Memory B cell (primary cell): ENCODE data around the gene PDE2A.
"Not testable (repeated sequence)": the region's sequence is repeated elsewhere in the genome, so short reads cannot be mapped to it uniquely, and the experiment has no call there.

Experiments
- ATAC-seq: fragments of 150-1000 bp; cut with Tn5 transposase; 2 replicates; pipeline ENCODE4 v1.10.0; 2021; ENCODE audit warnings: low read depth, mild to moderate bottlenecking, moderate library complexity
- DNase-seq, 2 donors: peaks; one replicate each; pipeline ENCODE4 v3.0.0; 2022; ENCODE audit warnings: low spot score in 2 of 2
- H3K27ac Mint-ChIP-seq: one replicate; pipeline ENCODE4 v1.8.0; 2022; ENCODE audit warnings: mild to moderate bottlenecking, moderate library complexity, mixed read lengths
- H3K27me3 Mint-ChIP-seq: one replicate; pipeline ENCODE4 v1.8.0; 2022; ENCODE audit warnings: mixed read lengths
- H3K36me3 Mint-ChIP-seq: one replicate; pipeline ENCODE4 v1.8.0; 2022; ENCODE audit warnings: mild to moderate bottlenecking, mixed read lengths
- H3K4me1 Mint-ChIP-seq: one replicate; pipeline ENCODE4 v1.8.0; 2022; ENCODE audit warnings: mixed read lengths
- H3K4me3 Mint-ChIP-seq: one replicate; pipeline ENCODE4 v1.8.0; 2022; ENCODE audit warnings: mild to moderate bottlenecking, moderate library complexity, mixed read lengths
- H3K9me3 Mint-ChIP-seq: one replicate; pipeline ENCODE4 v1.8.0; 2022; ENCODE audit warnings: mixed read lengths

Gene PDE2A

GRCh38 chr11:72579816-72580641 is 94.2 kb downstream of the PDE2A start:
- no peak for DNase-seq
- Mint-ChIP-seq H3K27me3 (peaks cover 5% of the 10 kb centered on the region), H3K4me3 (no peak overlapping the region), H3K9me3 (no peaks in the 10 kb centered on the region), H3K27ac (no peak overlapping the region), H3K36me3 (no peaks in the 10 kb centered on the region), H3K4me1 (peaks cover 18% of the 10 kb centered on the region)
- ATAC-seq: no peak

- Mint-ChIP-seq H3K27ac (no peak overlapping the region), H3K27me3 (peaks cover 11% of the 10 kb centered on the region), H3K9me3 (no peaks in the 10 kb centered on the region), H3K36me3 (no peaks in the 10 kb centered on the region), H3K4me1 (peaks cover 12% of the 10 kb centered on the region), H3K4me3 (no peak overlapping the region)
- ATAC-seq (no peak), DNase-seq (no peak)
Measured at GRCh38 chr11:72578991-72579815, 95.0 kb downstream of the PDE2A start.

GRCh38 chr11:72578566-72578965 is 95.7 kb downstream of the PDE2A start:
- ATAC-seq: no peak
- no peak for DNase-seq
- Mint-ChIP-seq H3K27me3 (peaks cover 15% of the 10 kb centered on the region), H3K9me3 (no peaks in the 10 kb centered on the region), H3K27ac (no peak overlapping the region), H3K4me3 (no peak overlapping the region), H3K4me1 (peaks cover 15% of the 10 kb centered on the region), H3K36me3 (no peaks in the 10 kb centered on the region)

DNA sequence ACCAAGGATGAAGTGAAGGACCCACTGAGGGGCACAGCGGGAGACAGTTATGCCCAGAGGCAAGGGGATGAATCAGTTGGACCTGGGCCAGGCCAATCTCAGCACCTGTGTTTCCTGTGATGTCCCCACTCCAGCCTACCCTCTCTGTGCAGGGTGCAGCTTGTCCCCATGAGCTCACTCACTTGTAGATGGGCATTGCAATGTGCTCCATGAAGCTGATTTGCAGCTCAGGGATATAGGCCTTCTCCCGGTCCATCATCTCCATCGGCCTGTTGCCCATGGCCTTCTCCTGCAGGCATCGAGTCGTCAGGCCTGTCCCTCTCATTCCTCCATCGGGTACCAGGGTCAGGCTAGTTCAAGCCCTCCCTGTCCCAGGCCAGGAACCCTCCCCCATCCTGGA is 96.2 kb downstream of the PDE2A start:
- H3K4me1 Mint-ChIP-seq: peaks cover 18% of the 10 kb centered on the region
- H3K4me3 Mint-ChIP-seq: no peak overlapping the region
- H3K27ac Mint-ChIP-seq: no peak overlapping the region
- DNase-seq (no peak), ATAC-seq (no peak)
- no peaks in the 10 kb centered on the region for H3K9me3 Mint-ChIP-seq
- no peaks in the 10 kb centered on the region for H3K36me3 Mint-ChIP-seq
- H3K27me3 Mint-ChIP-seq: peaks cover 18% of the 10 kb centered on the region

DNA sequence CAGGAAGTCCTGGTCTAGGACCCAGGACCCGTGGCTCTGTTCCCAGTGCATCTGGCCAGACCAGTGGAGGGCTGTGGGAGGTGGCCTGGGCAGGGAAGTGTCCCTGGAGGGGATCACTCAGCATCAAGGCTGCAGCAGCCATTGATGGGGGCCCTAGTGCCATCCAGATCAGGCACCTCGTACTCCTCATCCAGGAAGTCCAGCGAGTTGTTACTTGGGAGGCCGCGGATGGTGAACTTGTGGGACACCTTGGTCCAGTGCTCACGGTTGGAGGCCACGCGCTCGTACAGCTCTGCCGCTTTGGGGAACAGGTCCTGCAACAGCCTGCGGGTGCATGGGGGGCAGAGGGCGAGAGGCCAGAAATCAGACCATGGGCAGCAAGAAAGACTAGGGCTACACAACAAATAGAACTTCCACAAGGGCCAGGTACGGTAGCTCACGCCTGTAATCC is 96.9 kb downstream of the PDE2A start:
- DNase-seq (no peak), ATAC-seq (no peak)
- H3K27ac Mint-ChIP-seq: no peak overlapping the region
- peaks cover 20% of the 10 kb centered on the region for H3K27me3 Mint-ChIP-seq
- no peak overlapping the region for H3K4me3 Mint-ChIP-seq
- no peaks in the 10 kb centered on the region for H3K36me3 Mint-ChIP-seq
- no peaks in the 10 kb centered on the region for H3K9me3 Mint-ChIP-seq
- peaks cover 18% of the 10 kb centered on the region for H3K4me1 Mint-ChIP-seq

- Mint-ChIP-seq H3K4me1 (peaks cover 18% of the 10 kb centered on the region), H3K27me3 (peaks cover 21% of the 10 kb centered on the region), H3K36me3 (no peaks in the 10 kb centered on the region), H3K9me3 (no peaks in the 10 kb centered on the region), H3K27ac (no peak overlapping the region), H3K4me3 (no peak overlapping the region)
- no peak for ATAC-seq
- no peak for DNase-seq
Measured at GRCh38 chr11:72576661-72577060, 97.6 kb downstream of the PDE2A start.

- ATAC-seq (no peak), DNase-seq (no peak)
- Mint-ChIP-seq H3K4me1 (peaks cover 16% of the 10 kb centered on the region), H3K27ac (no peak overlapping the region), H3K36me3 (no peaks in the 10 kb centered on the region), H3K4me3 (no peak overlapping the region), H3K9me3 (no peaks in the 10 kb centered on the region), H3K27me3 (peaks cover 26% of the 10 kb centered on the region)
Measured at GRCh38 chr11:72576243-72576595, 98.0 kb downstream of the PDE2A start.

- no peaks in the 10 kb centered on the region for H3K9me3 Mint-ChIP-seq
- no peak overlapping the region for H3K27ac Mint-ChIP-seq
- DNase-seq (no peak), ATAC-seq (no peak)
- H3K36me3 Mint-ChIP-seq: no peaks in the 10 kb centered on the region
- no peak overlapping the region for H3K4me3 Mint-ChIP-seq
- peaks cover 11% of the 10 kb centered on the region for H3K4me1 Mint-ChIP-seq
- H3K27me3 Mint-ChIP-seq: peaks cover 31% of the 10 kb centered on the region
Measured at GRCh38 chr11:72575533-72576242, 98.5 kb downstream of the PDE2A start.

GRCh38 chr11:72574548-72575460 is 99.4 kb downstream of the PDE2A start:
- Mint-ChIP-seq H3K9me3 (no peaks in the 10 kb centered on the region), H3K36me3 (no peaks in the 10 kb centered on the region), H3K27ac (no peak overlapping the region), H3K4me3 (no peak overlapping the region), H3K27me3 (peaks cover 36% of the 10 kb centered on the region), H3K4me1 (peaks cover 8% of the 10 kb centered on the region)
- no peak for ATAC-seq
- DNase-seq: no peak

DNA sequence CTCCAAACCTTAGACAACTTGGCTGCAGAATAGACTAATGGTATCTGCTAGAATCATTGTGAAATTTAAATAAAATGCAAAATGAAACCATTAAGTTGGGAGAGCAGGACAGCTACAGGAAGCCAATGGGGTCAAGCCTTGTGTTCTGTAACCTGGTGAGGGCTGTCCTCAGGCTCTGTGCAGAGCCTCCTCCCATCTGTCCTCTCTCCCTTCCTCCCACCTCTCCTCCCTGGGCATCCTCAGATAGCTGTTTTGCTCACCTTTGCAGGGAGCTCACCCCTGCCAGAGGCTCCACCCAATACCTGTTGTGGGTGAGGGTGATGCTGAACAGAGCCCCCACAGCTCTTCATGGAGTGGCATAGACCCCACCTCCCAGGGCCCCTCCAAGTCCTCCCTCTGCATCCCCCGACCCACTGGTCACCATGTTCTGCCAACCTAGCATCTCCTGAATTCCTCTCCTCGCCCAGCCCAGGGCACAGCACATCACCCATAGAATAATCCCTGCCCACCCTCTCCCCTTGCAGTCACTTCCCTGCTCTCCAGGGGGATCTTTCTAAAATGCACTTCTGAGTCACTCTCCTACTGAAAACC is 100.3 kb downstream of the PDE2A start:
- Mint-ChIP-seq H3K4me3 (no peak overlapping the region), H3K36me3 (no peaks in the 10 kb centered on the region), H3K27me3 (peaks cover 36% of the 10 kb centered on the region), H3K9me3 (no peaks in the 10 kb centered on the region), H3K27ac (no peak overlapping the region), H3K4me1 (peaks cover 6% of the 10 kb centered on the region)
- DNase-seq (no peak), ATAC-seq (no peak)

- H3K27me3 Mint-ChIP-seq: peaks cover 36% of the 10 kb centered on the region
- no peak overlapping the region for H3K4me3 Mint-ChIP-seq
- ATAC-seq (peak; percentile 38), DNase-seq (no peak)
- H3K9me3 Mint-ChIP-seq: no peaks in the 10 kb centered on the region
- peaks cover 6% of the 10 kb centered on the region for H3K4me1 Mint-ChIP-seq
- no peaks in the 10 kb centered on the region for H3K36me3 Mint-ChIP-seq
- no peak overlapping the region for H3K27ac Mint-ChIP-seq
Measured at GRCh38 chr11:72573072-72573854, 101.0 kb downstream of the PDE2A start.

- not testable (repeated sequence) for H3K4me1 Mint-ChIP-seq, H3K36me3 Mint-ChIP-seq, ATAC-seq, H3K9me3 Mint-ChIP-seq, H3K27ac Mint-ChIP-seq, H3K4me3 Mint-ChIP-seq, DNase-seq
- H3K27me3 Mint-ChIP-seq: peaks cover 35% of the 10 kb centered on the region
Measured at GRCh38 chr11:72572540-72572939, 101.7 kb downstream of the PDE2A start.
